Measurements from ENCODE around the gene TMEM106B.
A peak's percentile ranks its signal among the peaks of the same experiment; 100 is the strongest.
"Not testable (repeated sequence)": the region's sequence is repeated elsewhere in the genome, so short reads cannot be mapped to it uniquely, and the experiment has no call there.

Gene TMEM106B

GRCh38 chr7:12211054-12211710 lies at the start of gene TMEM106B:
Gene TMEM106B (plus strand): TSS chr7:12211294. CDS start chr7:12214811, 3,517 bp downstream.
- peak; percentile 95 for DNase-seq (ENCODE audit: low read depth)

- DNase-seq (ENCODE audit: low read depth), result no peak
These were observed 48.5 kb upstream of the TMEM106B start for GRCh38 chr7:12162415-12163113.

- not testable (repeated sequence) for DNase-seq (ENCODE audit: low read depth)
These were observed 43.0 kb upstream of the TMEM106B start for GRCh38 chr7:12168065-12168464.

- not testable (repeated sequence) for DNase-seq (ENCODE audit: low read depth)
These were observed 40.9 kb upstream of the TMEM106B start for GRCh38 chr7:12169981-12170820.

- no peak for DNase-seq (ENCODE audit: low read depth)
These were observed 37.4 kb upstream of the TMEM106B start for GRCh38 chr7:12173671-12174070.

GRCh38 chr7:12174931-12175330 lies 36.2 kb upstream of the TMEM106B start:
- no peak for DNase-seq (ENCODE audit: low read depth)

GRCh38 chr7:12178317-12178716 lies 32.8 kb upstream of the TMEM106B start:
- no peak for DNase-seq (ENCODE audit: low read depth)

GRCh38 chr7:12194426-12194825 lies 16.7 kb upstream of the TMEM106B start:
- DNase-seq (ENCODE audit: low read depth), result no peak

- no peak for DNase-seq (ENCODE audit: low read depth)
These were observed 14.7 kb upstream of the TMEM106B start for GRCh38 chr7:12196386-12196785.

GRCh38 chr7:12199363-12199762 lies 11.7 kb upstream of the TMEM106B start:
- DNase-seq (ENCODE audit: low read depth), result no peak

GRCh38 chr7:12207046-12207445 lies 4.0 kb upstream of the TMEM106B start:
- DNase-seq (ENCODE audit: low read depth), result no peak

- DNase-seq (ENCODE audit: low read depth), result no peak
These were observed 1.9 kb upstream of the TMEM106B start for GRCh38 chr7:12209221-12209620.

- peak; percentile 22 for DNase-seq (ENCODE audit: low read depth)
These were observed 678 bp upstream of the TMEM106B start for GRCh38 chr7:12210179-12211053.

GRCh38 chr7:12211711-12212485 lies 804 bp downstream of the TMEM106B start:
- no peak for DNase-seq (ENCODE audit: low read depth)

GRCh38 chr7:12217311-12217710 lies 6.2 kb downstream of the TMEM106B start:
- DNase-seq (ENCODE audit: low read depth), result no peak

GRCh38 chr7:12220389-12221046 lies 9.4 kb downstream of the TMEM106B start:
- DNase-seq (ENCODE audit: low read depth), result no peak

- DNase-seq (ENCODE audit: low read depth), result no peak
These were observed 10.3 kb downstream of the TMEM106B start for GRCh38 chr7:12221414-12221813.

- no peak for DNase-seq (ENCODE audit: low read depth)
These were observed 11.9 kb downstream of the TMEM106B start for GRCh38 chr7:12222889-12223579.

GRCh38 chr7:12225017-12225416 lies 13.9 kb downstream of the TMEM106B start:
- DNase-seq (ENCODE audit: low read depth), result not testable (repeated sequence)

- DNase-seq (ENCODE audit: low read depth), result no peak
These were observed 15.7 kb downstream of the TMEM106B start for GRCh38 chr7:12226756-12227155.
